Left lung (tissue), 10 donors: ENCODE measurements around the gene RIT2. TPM values are rescaled to one million over a fixed set of nuclear protein-coding genes. Genes with fewer than 3 reads are reported as not detected.
A peak's percentile ranks its signal among the peaks of the same experiment; 100 is the strongest.

Experiments used
- ATAC-seq: fragments of 200-7000 bp; cut with Tn5 transposase; one replicate; pipeline ENCODE4 v1.9.1; 2020; ENCODE audit warnings: moderate library complexity
- DNase-seq, 4 donors: peaks; one replicate each; pipeline ENCODE4 v3.0.0-alpha.2; 2013 to 2020
- H3K27ac ChIP-seq, 2 donors: fragments of 200-600 bp; sonication (generic) in 1 of 2; one replicate each; pipeline versions ENCODE4 v1.5.0 to v1.8.0; 2020 to 2021
- H3K27me3 ChIP-seq, 2 donors: fragments of 200-600 bp; sonication (generic) in 1 of 2; one replicate each; pipeline versions ENCODE4 v1.5.0 to v1.8.0; 2020 to 2021
- H3K36me3 ChIP-seq, 2 donors: fragments of 200-600 bp; sonication (generic) in 1 of 2; one replicate each; pipeline versions ENCODE4 v1.5.0 to v1.8.0; 2020 to 2021
- H3K4me1 ChIP-seq, 2 donors: fragments of 200-600 bp; one replicate each; pipeline ENCODE4 v1.8.0; 2021
- H3K4me3 ChIP-seq, 2 donors: fragments of 200-600 bp; sonication (generic) in 1 of 2; one replicate each; pipeline versions ENCODE4 v1.5.0 to v1.8.0; 2020 to 2021; ENCODE audit warnings: mild to moderate bottlenecking in 1 of 2
- H3K9me3 ChIP-seq, 2 donors: fragments of 200-600 bp; sonication (generic) in 1 of 2; one replicate each; pipeline versions ENCODE4 v1.5.0 to v1.8.0; 2020 to 2021
- intact Hi-C, 2 donors: fragments of 100-400 bp; cut with DNase I; formaldehyde crosslinking; loops; one replicate each; pipeline versions ENCODE4 v1.11.2 to v1.14.2; 2022
- polyA plus RNA-seq, 6 donors: library from polyadenylated mRNA; unstranded; fragments of 120-200 nt; gene quantifications; one replicate each; pipeline ENCODE4 v1.2.1, GENCODE V29; 2013; ENCODE audit not compliant: insufficient read length in 6 of 6
- total RNA-seq, 2 donors: library from RNA; stranded (reverse); fragmentation: NEBNext Ultra II Directional; extraction: Animal tissue kit (Norgen Biotek cat#: 25700); gene quantifications; one replicate each; pipeline ENCODE4 v1.2.1, GENCODE V29; 2021
- TF ChIP-seq, protein P1 (sequence below), 2 donors: fragments of 200-600 bp; sonication (generic) in 1 of 2; IDR thresholded peaks; one replicate each; pipeline versions ENCODE4 v1.5.0 to v1.8.0; 2021; ENCODE audit warnings: antibody characterized with exemption in 2 of 2
- donor health status: DM: no; HTN: yes; CAD: no.
- donor health status: DM: no; HTN: no; CAD: no.

The RIT2 gene
- total and polyA plus RNA-seq, 8 donors: not detected

DNA sequence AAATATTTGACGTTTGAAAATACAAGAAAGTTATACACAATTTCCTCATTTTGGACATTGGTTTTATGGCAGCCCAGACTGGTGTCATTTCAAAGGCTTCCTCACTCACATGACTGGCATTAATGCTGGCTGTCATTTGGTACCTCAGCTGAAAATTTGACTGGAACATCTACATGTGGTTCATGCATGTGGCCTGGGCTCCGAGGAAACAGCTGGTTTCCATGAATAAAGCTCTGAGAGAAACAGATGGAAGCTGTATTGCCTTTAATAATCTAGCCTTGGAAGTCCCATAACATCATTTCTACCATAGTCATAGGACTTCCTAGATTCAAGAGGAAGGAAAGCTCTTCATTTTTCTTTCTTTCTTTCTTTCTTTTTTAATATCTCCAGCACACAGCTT is 42.9 kb upstream of the RIT2 start:
- TF ChIP-seq, protein P1, sequence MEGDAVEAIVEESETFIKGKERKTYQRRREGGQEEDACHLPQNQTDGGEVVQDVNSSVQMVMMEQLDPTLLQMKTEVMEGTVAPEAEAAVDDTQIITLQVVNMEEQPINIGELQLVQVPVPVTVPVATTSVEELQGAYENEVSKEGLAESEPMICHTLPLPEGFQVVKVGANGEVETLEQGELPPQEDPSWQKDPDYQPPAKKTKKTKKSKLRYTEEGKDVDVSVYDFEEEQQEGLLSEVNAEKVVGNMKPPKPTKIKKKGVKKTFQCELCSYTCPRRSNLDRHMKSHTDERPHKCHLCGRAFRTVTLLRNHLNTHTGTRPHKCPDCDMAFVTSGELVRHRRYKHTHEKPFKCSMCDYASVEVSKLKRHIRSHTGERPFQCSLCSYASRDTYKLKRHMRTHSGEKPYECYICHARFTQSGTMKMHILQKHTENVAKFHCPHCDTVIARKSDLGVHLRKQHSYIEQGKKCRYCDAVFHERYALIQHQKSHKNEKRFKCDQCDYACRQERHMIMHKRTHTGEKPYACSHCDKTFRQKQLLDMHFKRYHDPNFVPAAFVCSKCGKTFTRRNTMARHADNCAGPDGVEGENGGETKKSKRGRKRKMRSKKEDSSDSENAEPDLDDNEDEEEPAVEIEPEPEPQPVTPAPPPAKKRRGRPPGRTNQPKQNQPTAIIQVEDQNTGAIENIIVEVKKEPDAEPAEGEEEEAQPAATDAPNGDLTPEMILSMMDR (IDR thresholded peaks at IDR 0.05): no peak
- Histone ChIP-seq H3K27ac (no peak overlapping the region), H3K36me3 (no peaks in the 10 kb centered on the region), H3K9me3 (peaks cover 0 to 5% of the 10 kb centered on the region in 2 donors), H3K4me1 (no peaks in the 10 kb centered on the region), H3K27me3 (no peaks in the 10 kb centered on the region), H3K4me3 (no peak overlapping the region)
- DNase-seq: no peak
- intact Hi-C loops: no loop called here
- no peak for ATAC-seq

DNA sequence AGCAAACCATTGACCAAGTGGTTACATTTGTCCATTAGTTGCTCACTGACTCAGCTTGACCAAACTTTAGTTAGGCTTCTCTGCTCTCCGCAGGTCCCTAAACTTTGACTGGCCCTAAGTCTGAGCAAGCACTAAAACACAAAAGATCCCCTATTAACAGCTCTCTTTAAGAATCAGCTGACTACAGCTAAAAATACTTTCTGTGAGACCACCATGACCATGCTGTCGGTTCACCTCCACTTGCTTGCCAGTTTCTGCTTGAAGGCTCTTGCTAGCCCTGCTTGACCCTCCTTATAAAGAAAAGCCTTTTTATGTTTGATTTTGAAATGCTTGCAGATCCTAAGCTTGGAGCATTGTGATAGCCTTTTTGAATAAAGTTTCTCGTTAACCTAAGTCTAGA is 40.4 kb upstream of the RIT2 start:
- TF ChIP-seq, protein P1 (IDR thresholded peaks at IDR 0.05): no peak
- no peak for DNase-seq

DNA sequence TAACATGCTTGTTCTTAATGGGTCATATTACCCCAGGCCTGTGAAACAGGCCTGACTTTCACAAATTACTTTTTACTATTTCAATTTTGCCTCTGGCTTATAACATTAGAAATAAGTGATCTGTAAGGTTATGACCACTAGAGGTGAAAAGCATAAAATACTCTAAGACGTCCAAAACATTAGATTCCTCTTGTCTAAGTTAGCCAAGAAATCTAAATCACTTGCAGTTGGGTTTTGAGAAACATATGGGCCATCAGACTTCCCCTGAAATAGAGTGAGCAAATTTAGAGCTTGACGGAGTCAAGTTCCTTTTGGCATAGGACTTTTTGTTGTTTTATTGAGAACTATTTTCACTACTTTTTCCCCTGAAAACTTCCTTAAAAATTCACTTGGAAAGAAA is 32.7 kb upstream of the RIT2 start:
- DNase-seq (no peak), ATAC-seq (no peak)
- TF ChIP-seq, protein P1 (IDR thresholded peaks at IDR 0.05): no peak
- no peak overlapping the region for H3K4me3 ChIP-seq
- H3K27me3 ChIP-seq: no peaks in the 10 kb centered on the region
- no peaks in the 10 kb centered on the region for H3K36me3 ChIP-seq
- no peak overlapping the region for H3K27ac ChIP-seq
- no peaks in the 10 kb centered on the region for H3K9me3 ChIP-seq
- intact Hi-C loops: no loop called here
- no peaks in the 10 kb centered on the region for H3K4me1 ChIP-seq

More for the DNA sequence above, 40.4 kb upstream of the RIT2 start:
- Histone ChIP-seq H3K27me3 (no peaks in the 10 kb centered on the region), H3K27ac (no peak overlapping the region), H3K4me3 (no peak overlapping the region), H3K4me1 (no peaks in the 10 kb centered on the region), H3K36me3 (no peaks in the 10 kb centered on the region), H3K9me3 (no peaks in the 10 kb centered on the region)
- no peak for ATAC-seq
- intact Hi-C loops: no loop called here

DNA sequence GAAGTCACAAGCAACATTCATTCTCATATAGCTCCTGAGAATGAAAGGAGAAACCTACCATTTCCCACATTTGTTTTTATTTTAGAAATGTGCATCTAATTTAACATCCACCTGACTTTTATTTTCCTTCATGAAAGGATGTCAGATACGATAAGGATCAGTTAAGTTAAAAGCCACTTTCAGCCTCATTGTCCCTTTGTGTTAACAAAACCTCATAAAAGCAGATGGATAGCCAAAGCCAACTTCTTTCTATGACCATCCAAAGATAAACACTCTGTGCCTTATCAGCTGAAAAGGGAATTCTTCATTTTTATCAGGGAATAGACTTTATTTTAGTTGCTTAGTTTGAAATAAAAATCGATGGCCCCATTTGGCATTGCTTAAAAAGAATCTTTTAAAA is 25.7 kb upstream of the RIT2 start:
- Histone ChIP-seq H3K36me3 (no peaks in the 10 kb centered on the region), H3K4me3 (no peak overlapping the region), H3K4me1 (no peaks in the 10 kb centered on the region), H3K27me3 (no peaks in the 10 kb centered on the region), H3K27ac (no peak overlapping the region), H3K9me3 (peaks cover 0 to 2% of the 10 kb centered on the region in 2 donors)
- intact Hi-C loops: no loop called here
- TF ChIP-seq, protein P1 (IDR thresholded peaks at IDR 0.05): no peak
- ATAC-seq: no peak
- DNase-seq: no peak

DNA sequence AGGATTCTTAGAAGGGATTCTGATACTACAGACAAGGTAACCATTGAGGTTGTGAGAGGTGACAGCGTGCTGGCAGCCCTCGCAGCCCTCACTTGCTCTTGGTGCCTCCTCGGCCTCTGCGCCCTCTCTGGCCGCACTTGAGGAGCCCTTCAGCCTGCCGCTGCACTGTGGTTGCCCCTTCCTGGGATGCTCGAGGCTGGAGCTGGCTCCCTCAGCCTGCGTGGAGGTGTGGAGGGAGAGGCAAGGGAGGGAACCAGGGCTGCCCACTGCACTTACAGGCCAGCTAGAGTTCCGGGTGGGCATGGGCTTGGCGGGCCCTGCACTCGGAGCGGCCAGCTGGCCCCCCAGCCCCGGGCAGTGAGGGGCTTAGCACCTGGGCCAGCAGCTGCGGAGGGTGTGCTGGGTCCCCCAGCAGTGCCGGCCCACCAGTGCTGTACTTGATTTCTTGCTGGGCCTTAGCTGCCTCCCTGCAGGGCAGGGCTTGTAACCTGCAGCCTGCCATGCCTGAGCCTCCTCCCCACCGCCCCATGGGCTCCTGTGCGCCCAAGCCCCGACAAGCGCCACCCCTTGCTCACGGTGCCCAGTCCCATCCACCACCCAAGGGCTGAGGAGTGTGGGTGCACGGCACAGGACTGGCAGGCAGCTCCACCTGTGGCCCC is 23.9 kb upstream of the RIT2 start:
- intact Hi-C loops: no loop called here
- H3K4me3 ChIP-seq: no peak overlapping the region
- TF ChIP-seq, protein P1 (IDR thresholded peaks at IDR 0.05): no peak
- ATAC-seq (no peak), DNase-seq (peak in 1 of 4 donors; percentile 53)
- H3K9me3 ChIP-seq: peaks cover 0 to 2% of the 10 kb centered on the region in 2 donors
- no peaks in the 10 kb centered on the region for H3K36me3 ChIP-seq
- H3K27ac ChIP-seq: no peak overlapping the region
- H3K4me1 ChIP-seq: no peaks in the 10 kb centered on the region
- H3K27me3 ChIP-seq: no peaks in the 10 kb centered on the region
